ENCODE data around the gene MREG.

Gene MREG

GRCh38 chr2:215951558-215951957, 61.8 kb downstream of the MREG start:
- TF ChIP-seq SIN3A (IDR thresholded peaks at IDR 0.05; ENCODE audit: borderline replicate concordance, insufficient read depth, low read length) = no peak
- no peak for TF ChIP-seq TAF1 (IDR thresholded peaks at IDR 0.05; ENCODE audit: borderline replicate concordance, insufficient read depth, low read length)
- TF ChIP-seq FOXP2 (optimal IDR thresholded peaks at IDR 0.05; ENCODE audit: borderline replicate concordance, extremely low read depth, extremely low read length, insufficient read depth) = no peak
- no peak for TF ChIP-seq POLR2AphosphoS5 (IDR thresholded peaks at IDR 0.05; ENCODE audit: low read depth, low read length)
- no peak for TF ChIP-seq REST (IDR thresholded peaks at IDR 0.05; ENCODE audit: insufficient read depth in 1 of 2, low read depth in 2 of 2, low read length in 2 of 2)

GRCh38 chr2:215949991-215950404, 63.4 kb downstream of the MREG start:
- TF ChIP-seq TAF1 (IDR thresholded peaks at IDR 0.05; ENCODE audit: borderline replicate concordance, insufficient read depth, low read length) (no peak), POLR2AphosphoS5 (IDR thresholded peaks at IDR 0.05; ENCODE audit: low read depth, low read length) (no peak), FOXP2 (optimal IDR thresholded peaks at IDR 0.05; ENCODE audit: borderline replicate concordance, extremely low read depth, extremely low read length, insufficient read depth) (no peak), SIN3A (IDR thresholded peaks at IDR 0.05; ENCODE audit: borderline replicate concordance, insufficient read depth, low read length) (no peak), REST (IDR thresholded peaks at IDR 0.05; ENCODE audit: insufficient read depth in 1 of 2, low read depth in 2 of 2, low read length in 2 of 2) (no peak)

GRCh38 chr2:215948051-215948450, 65.3 kb downstream of the MREG start:
- TF ChIP-seq FOXP2 (optimal IDR thresholded peaks at IDR 0.05; ENCODE audit: borderline replicate concordance, extremely low read depth, extremely low read length, insufficient read depth) (no peak), REST (IDR thresholded peaks at IDR 0.05; ENCODE audit: insufficient read depth in 1 of 2, low read depth in 2 of 2, low read length in 2 of 2) (no peak), POLR2AphosphoS5 (IDR thresholded peaks at IDR 0.05; ENCODE audit: low read depth, low read length) (no peak), TAF1 (IDR thresholded peaks at IDR 0.05; ENCODE audit: borderline replicate concordance, insufficient read depth, low read length) (no peak), SIN3A (IDR thresholded peaks at IDR 0.05; ENCODE audit: borderline replicate concordance, insufficient read depth, low read length) (no peak)

- TF ChIP-seq SIN3A (IDR thresholded peaks at IDR 0.05; ENCODE audit: borderline replicate concordance, insufficient read depth, low read length) = no peak
- TF ChIP-seq POLR2AphosphoS5 (IDR thresholded peaks at IDR 0.05; ENCODE audit: low read depth, low read length) = no peak
- TF ChIP-seq FOXP2 (optimal IDR thresholded peaks at IDR 0.05; ENCODE audit: borderline replicate concordance, extremely low read depth, extremely low read length, insufficient read depth) = no peak
- no peak for TF ChIP-seq REST (IDR thresholded peaks at IDR 0.05; ENCODE audit: insufficient read depth in 1 of 2, low read depth in 2 of 2, low read length in 2 of 2)
- TF ChIP-seq TAF1 (IDR thresholded peaks at IDR 0.05; ENCODE audit: borderline replicate concordance, insufficient read depth, low read length) = no peak
Measured at GRCh38 chr2:215946586-215946985, 66.8 kb downstream of the MREG start.

GRCh38 chr2:215942194-215942593, 71.2 kb downstream of the MREG start:
- no peak for TF ChIP-seq SIN3A (IDR thresholded peaks at IDR 0.05; ENCODE audit: borderline replicate concordance, insufficient read depth, low read length)
- TF ChIP-seq FOXP2 (optimal IDR thresholded peaks at IDR 0.05; ENCODE audit: borderline replicate concordance, extremely low read depth, extremely low read length, insufficient read depth) = no peak
- TF ChIP-seq POLR2AphosphoS5 (IDR thresholded peaks at IDR 0.05; ENCODE audit: low read depth, low read length) = no peak
- TF ChIP-seq REST (IDR thresholded peaks at IDR 0.05; ENCODE audit: insufficient read depth in 1 of 2, low read depth in 2 of 2, low read length in 2 of 2) = no peak
- TF ChIP-seq TAF1 (IDR thresholded peaks at IDR 0.05; ENCODE audit: borderline replicate concordance, insufficient read depth, low read length) = no peak

Measured in PFSK-1 (cell line).